Fibroblast of skin of scalp (primary cell): ENCODE measurements around the gene CCNB2. TPM values are rescaled to one million over a fixed set of nuclear protein-coding genes. Genes with fewer than 3 reads are reported as not detected.
"Not testable (repeated sequence)": the region's sequence is repeated elsewhere in the genome, so short reads cannot be mapped to it uniquely, and the experiment has no call there.

Experiments used
- DNase-seq: peaks from one replicate; pipeline ENCODE4 v3.0.0-alpha.2; 2013
- polyA plus RNA-seq, 2 experiments: library from polyadenylated mRNA; unstranded; fragments of 120-200 nt; gene quantifications; one replicate each; pipeline ENCODE4 v1.2.1, GENCODE V29; 2013; ENCODE audit not compliant: insufficient read length in 2 of 2

CCNB2 gene
- polyA plus RNA-seq (2013, experiment 1 of 2; ENCODE audit: insufficient read length), result 39.2 TPM
- 39.7 TPM for polyA plus RNA-seq (2013, experiment 2 of 2; ENCODE audit: insufficient read length)

DNA sequence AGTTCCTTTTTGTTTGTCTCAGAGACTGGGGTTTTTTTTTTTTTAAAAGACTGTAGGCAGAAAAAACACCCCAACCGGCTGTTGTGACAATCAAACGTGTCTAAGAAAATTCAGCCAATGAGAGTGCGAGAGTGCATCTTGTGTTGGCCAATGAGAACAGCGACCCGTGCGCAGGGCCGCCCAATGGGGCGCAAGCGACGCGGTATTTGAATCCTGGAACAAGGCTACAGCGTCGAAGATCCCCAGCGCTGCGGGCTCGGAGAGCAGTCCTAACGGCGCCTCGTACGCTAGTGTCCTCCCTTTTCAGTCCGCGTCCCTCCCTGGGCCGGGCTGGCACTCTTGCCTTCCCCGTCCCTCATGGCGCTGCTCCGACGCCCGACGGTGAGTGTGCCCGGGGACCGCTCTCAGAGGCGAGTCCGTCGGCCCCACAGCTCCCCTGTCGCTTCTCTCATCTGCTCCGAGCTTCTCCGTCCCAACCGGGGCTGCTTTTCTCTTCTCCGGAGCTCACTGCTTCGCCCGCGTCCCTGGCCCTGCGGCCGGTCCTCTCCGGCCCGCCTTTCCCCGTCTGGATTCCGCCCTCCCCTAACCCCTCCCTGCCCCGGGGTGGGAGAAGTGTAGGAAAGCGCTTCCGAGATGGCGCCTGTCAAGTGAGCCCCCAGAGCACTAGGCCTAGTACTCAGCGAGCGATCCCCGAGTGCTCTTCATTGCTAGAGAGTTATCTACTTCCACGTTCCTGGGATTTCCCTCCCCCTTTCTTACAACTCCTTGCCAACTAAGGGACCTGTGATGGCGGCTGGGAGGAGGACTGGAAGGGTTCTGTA, at the start of gene CCNB2:
Gene CCNB2, plus strand, starts transcription at position 235 of the 821 bp plus-strand sequence. Its CDS starts 123 bp downstream, at position 358.
- DNase-seq, result peak; percentile 92

DNA sequence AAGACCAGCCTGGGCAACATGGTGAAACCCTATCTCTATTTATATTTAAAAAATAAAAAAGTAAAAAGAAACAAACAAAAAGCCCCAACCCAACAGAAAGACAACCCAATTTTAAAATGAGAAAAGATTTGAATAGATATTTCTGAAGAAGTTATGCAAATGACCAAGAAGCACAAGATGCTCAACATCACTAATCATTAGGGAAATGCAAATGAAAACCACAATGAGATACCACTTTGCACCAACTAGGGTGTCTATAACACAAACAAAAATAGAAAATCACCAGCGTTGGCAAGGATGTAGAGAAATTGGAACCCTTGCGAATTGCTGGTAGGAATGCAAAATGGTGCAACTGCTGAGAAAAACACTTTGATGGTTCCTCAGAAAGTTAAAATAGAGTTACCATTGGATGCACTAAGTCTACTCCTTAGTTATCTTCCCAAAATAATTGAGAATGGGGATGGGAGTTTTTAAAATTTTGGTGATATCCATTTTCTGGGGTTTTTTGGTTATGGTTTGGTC, 45.8 kb upstream of the CCNB2 start:
- DNase-seq, result no peak

- DNase-seq, result no peak
Measured at GRCh38 chr15:59060348-59060747, 44.6 kb upstream of the CCNB2 start.

GRCh38 chr15:59063042-59063441, 41.9 kb upstream of the CCNB2 start:
- no peak for DNase-seq

- DNase-seq, result no peak
Measured at GRCh38 chr15:59069430-59069829, 35.5 kb upstream of the CCNB2 start.

DNA sequence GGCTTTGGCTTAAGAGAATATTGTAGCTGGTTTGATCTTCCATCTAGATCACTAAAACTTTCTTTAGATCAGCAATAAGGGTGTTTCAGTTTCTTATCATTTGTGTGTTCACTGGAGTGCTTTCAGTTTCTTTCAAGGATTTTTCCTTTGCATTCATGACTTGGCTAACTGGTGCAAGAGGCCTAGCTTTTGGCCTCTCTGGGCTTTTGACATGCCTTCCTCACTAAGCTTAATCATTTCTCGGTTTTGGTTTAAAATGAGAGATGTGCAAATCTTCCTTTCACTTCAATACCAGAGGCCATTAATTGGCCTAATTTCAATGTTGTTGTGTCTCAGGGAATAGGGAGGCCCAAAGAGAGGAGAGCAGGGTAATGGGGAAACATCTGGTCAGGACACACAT, 30.3 kb upstream of the CCNB2 start:
- no peak for DNase-seq

DNA sequence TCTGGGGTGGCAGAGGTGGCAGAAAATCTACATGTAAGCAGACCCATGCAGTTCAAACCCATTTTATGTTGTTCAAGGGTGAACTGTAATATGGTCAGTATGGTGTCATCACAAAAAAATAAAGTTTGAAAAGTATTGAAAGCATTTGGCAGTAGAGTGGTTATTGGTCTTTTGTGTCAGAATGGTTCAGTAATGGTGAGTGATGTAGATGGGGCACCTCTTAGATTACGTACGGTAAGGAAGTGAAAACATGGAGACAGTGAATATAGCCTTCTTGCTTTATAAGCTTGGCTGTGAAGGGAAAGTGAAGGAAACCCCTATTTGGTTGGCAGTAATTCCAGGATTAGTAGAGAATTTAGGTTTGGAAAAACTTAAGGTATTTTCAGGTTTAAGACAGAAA, 17.2 kb upstream of the CCNB2 start:
- no peak for DNase-seq

DNA sequence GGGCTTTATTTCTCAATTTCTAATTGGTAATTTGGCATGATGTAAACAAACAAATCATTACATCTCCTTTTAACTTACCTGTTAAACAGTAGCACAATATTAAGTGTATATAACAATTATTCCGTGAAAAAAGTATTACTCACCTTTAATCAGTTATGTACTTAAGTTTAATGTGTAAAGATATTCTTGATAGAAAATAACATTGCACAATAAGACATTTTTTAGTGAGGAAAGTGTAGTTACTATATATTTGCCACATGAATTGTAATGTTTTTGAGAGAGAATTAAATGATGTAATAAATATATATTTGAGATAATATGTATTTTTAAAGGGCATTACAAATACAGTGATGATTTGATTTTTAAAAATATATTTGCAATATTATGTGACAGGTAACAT, 10.9 kb upstream of the CCNB2 start:
- no peak for DNase-seq

DNA sequence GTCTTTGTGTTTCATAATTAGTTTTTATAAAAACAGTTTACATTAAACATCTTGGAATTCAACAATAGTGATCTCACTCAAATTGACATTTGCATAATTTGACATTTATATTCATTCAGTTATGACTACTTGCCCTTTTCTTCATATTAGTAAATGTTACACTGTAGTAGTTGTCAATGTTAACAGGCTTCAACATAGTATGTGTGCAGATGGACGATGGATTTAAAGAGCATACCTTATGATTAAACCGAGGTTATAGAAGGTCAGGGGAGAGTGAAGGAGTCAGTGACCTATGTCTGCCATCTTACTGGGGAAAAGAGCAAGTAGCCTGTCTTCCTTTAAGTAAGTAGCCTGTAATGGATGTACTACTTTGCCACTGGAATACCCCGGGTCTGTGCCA, 8.5 kb upstream of the CCNB2 start:
- DNase-seq, result no peak

DNA sequence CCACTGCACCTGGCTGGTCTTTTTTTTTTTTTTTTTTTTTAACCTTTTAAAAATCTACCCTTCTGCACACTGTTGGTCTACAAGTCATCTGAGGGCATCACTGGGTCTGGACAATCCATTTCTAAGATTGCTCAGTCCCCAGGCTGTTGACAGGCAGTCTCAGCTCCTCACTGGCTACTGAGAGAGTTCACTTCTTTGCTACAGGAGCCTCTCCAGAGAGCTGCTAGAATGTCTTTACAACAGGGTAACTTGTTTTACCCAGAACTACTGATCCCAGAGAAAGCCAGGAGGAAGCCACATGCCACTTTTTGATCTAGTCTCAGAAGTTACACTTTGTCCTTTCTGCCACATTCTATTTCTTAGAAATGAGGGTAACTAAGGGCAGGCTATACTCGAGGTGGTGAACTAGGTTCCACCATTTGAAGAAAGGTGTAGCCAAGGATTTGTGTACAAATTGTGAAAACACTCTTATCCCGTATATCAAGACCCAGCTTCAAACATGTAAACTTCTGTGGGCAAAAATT, 5.7 kb upstream of the CCNB2 start:
- no peak for DNase-seq

DNA sequence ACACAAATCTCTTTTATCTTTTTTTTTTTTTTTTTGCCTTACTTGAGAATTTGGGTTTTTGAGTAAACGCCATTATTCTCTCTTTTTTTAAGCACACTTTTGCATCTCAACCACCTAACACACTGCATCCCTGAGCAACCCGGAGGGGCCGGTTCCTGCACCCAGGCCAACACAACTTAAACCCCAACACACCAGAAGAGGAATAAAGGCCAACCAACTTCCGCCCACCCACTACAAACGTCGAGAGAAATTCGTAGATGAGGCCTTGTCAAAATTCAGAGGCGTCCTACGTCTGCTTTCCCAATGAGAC, 389 bp upstream of the CCNB2 start:
- no peak for DNase-seq

- DNase-seq, result no peak
Measured at GRCh38 chr15:59105854-59106253, 908 bp downstream of the CCNB2 start.

DNA sequence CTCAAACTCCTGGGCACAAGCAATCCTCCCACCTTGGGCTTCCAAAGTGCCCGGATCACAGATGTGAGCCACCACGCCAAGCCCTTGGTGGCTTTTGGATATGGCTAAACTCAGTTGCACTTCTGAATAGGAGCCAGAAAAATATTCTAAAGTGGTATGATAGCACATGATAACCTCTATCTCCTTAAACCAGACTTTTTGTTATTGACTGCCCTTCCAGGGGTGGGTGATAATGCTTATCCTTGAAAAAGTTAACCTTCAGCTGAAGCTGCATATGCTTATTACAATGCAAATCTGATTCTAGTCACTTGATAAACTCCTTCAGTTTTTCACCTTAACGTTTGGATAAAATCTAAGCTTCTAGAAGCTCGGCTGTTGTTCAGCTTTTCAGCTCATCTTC, 6.3 kb downstream of the CCNB2 start:
- no peak for DNase-seq

- DNase-seq, result no peak
Measured at GRCh38 chr15:59115047-59115446, 10.1 kb downstream of the CCNB2 start.

- DNase-seq, result peak; percentile 45
Measured at GRCh38 chr15:59116141-59116540, 11.2 kb downstream of the CCNB2 start.

DNA sequence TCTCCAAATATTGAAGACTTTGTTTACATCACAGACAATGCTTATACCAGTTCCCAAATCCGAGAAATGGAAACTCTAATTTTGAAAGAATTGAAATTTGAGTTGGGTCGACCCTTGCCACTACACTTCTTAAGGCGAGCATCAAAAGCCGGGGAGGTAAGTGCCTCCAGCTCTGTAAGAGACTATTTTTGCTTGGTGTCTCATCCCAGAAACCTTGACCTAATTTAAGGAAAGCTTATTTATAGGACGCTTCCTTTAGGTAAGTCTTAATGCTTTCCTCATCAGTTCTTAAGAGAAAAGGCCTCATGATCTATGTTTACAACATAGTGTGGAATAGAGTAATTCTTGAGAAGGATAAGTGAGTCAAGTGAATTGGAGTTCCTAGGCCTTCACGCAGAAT, 11.8 kb downstream of the CCNB2 start:
- no peak for DNase-seq

GRCh38 chr15:59119625-59120024, 14.7 kb downstream of the CCNB2 start:
- no peak for DNase-seq

DNA sequence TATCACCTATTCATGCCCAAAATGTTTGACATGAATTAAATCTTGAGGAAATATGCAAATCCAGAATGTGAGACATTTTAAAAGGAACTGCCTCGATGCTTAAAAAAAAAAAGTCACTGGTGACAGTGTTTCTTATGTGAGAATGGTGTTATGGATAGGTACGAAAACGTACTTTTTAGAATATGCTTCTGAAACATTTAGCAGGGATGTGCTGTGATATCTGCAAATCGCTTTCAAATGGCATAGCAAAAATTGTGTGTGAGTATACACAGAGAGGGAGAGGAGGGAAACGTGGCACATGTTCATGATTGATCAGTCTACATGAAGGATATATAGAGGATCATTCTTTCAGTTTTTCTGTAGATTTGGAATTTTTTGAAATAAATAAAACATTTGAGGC, 16.0 kb downstream of the CCNB2 start:
- DNase-seq, result no peak

GRCh38 chr15:59124261-59124660, 19.3 kb downstream of the CCNB2 start:
- no peak for DNase-seq

GRCh38 chr15:59125683-59126082, 20.7 kb downstream of the CCNB2 start:
- DNase-seq, result not testable (repeated sequence)

DNA sequence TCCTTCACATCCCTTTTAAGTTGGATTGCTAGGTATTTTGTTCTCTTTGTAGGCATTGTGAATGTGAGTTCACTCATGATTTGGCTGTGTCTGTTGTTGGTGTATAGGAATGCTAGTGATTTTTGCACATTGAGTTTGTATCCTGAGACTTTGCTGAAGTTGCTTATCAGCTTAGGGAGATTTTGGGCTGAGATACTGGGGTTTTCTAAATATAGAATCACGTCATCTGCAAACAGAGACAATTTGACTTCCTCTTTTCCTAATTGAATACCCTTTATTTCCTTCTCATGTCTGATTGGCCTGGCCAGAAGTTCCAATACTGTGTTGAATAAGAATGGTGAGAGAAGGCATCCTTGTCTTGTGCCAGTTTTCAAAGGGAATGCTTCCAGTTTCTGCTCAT, 22.3 kb downstream of the CCNB2 start:
- DNase-seq, result not testable (repeated sequence)

GRCh38 chr15:59131456-59131855, 26.5 kb downstream of the CCNB2 start:
- DNase-seq, result no peak

DNA sequence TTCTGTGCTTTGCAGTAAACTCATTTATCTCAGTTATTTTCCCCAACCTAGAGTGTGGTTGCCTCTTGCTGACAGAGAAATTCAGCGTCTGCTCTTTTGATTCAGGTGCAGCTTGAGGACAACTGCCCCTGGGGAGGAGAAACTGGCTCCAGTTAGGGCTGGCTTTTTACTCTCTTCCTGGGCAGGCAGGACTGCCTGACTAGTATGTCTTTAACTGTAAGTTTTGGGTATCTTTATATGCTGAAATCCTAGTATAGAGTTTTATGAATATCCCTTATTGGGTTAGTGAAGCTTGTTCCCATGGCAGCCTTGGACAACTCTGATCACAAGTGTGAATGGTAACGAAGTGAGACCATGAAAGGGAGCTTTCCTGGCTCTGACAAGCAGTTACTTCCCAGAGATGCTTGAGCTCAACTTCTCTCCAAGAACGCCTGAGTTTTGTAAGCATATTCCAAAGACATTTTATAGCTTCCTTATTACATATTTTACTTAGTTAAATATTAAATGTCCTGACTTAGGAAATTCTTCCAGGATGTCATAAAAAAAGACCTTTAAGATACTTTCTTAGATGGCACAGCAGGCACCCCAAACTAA, 27.1 kb downstream of the CCNB2 start:
- DNase-seq, result no peak

DNA sequence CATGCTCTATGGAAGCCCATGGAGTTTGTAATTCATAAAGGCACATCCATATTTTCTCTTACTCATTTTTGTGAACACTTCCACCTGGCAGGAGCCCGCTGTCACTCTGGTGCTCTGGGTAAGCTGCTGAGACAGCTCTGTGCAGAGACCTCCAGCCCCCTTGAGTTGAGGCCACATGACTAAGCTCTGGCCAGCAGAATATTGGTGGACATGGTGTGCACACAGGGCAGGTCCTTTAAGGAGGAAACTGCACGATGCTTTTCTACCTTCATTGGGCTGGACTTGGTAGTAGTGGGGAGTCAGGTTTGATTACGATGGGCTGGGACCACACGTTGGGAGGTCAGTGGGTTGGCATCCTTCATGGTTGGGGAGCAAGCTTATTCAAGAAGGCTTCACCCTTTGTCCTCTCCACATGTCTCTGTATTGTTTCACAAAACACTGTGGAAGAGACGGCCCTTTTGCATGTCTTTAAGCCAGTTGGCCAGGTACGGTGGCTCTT, 29.0 kb downstream of the CCNB2 start:
- no peak for DNase-seq
